ENCODE measurements around the gene LRP1B. TPM values are rescaled to one million over a fixed set of nuclear protein-coding genes. Genes with fewer than 3 reads are reported as not detected.

The LRP1B gene
- total and polyA plus RNA-seq, 2 of the 8 experiments (the other 6 are each of a cell fraction or from before 2014, with no cell fraction given) = 0.03 TPM; not detected in 1

DNA sequence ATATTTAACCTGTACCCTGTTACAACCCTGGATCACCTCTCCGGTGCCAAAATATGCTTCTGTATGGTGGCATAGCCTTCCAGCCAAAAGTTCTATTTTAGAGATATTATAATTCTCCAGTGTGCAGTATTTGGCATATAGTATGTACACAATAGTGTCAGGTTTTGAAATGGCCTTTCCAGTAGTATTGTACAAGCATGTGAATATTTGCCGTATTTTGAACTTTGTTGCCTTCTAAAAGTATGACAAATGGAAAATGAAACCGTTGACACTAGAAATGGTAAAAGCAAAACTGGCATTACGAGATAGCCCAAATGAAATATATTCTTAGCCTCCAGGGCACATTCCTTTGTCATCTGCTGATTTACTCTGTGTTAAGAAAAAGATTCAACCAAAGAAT is 431.2 kb downstream of the LRP1B start:
- Histone ChIP-seq H4K20me1 (replicated peaks in 1 of 2; ENCODE audit: control insufficient read depth in 1 of 2, insufficient read depth in 2 of 2, low read length in 2 of 2) (no peaks in the 10 kb centered on the region), H4K91ac (replicated peaks; ENCODE audit: insufficient read length, low read length) (no peak overlapping the region), H2BK120ac (replicated peaks; ENCODE audit: low read depth, low read length) (no peak overlapping the region), H3K36me3 (ENCODE audit: control insufficient read depth in 2 of 4, insufficient read depth in 4 of 4, low read length in 3 of 4) (no peaks in the 10 kb centered on the region), H3K9me3 (ENCODE audit: insufficient read depth in 2 of 2, low read depth in 1 of 2, low read length in 1 of 2) (no peaks in the 10 kb centered on the region), H3K18ac (ENCODE audit: extremely low read depth, low read length) (no peak overlapping the region), H3K23me2 (ENCODE audit: low read depth, low read length) (no peaks in the 10 kb centered on the region), H2BK12ac (ENCODE audit: low read depth, low read length) (no peak overlapping the region), H3K9ac (replicated peaks in 1 of 4; ENCODE audit: extremely low read depth in 1 of 4, low read depth in 3 of 4, low read length in 3 of 4) (no peak overlapping the region), H4K8ac (ENCODE audit: extremely low read depth, insufficient read depth, low read length) (no peak overlapping the region), H3K23ac (ENCODE audit: insufficient read length) (no peak overlapping the region), H3K27ac (ENCODE audit: low read depth, low read length) (no peak overlapping the region), H3K4me3 (ENCODE audit: extremely low read depth in 1 of 4, insufficient read depth in 2 of 4, low read depth in 3 of 4, low read length in 4 of 4) (no peak overlapping the region), H2AFZ (ENCODE audit: low read length) (no peak overlapping the region), H4K5ac (ENCODE audit: insufficient read length, low read depth, low read length) (no peak overlapping the region), H2AK5ac (ENCODE audit: low read depth, low read length) (no peak overlapping the region), H3K4me2 (ENCODE audit: insufficient read depth in 1 of 2, low read depth in 2 of 2, low read length in 2 of 2) (no peak overlapping the region), H2BK5ac (ENCODE audit: low read depth, low read length) (no peak overlapping the region), H3K4me1 (replicated peaks in 1 of 4; ENCODE audit: control insufficient read depth in 3 of 4, insufficient read depth in 4 of 4, low read length in 3 of 4) (no peaks in the 10 kb centered on the region), H3K14ac (ENCODE audit: insufficient read length) (no peak overlapping the region), H2BK20ac (ENCODE audit: low read length) (no peak overlapping the region), H3K56ac (replicated peaks; ENCODE audit: insufficient read length, low read depth, low read length) (no peak overlapping the region), H3K4ac (replicated peaks; ENCODE audit: insufficient read length, low read depth, low read length) (no peak overlapping the region), H3K27me3 (replicated peaks in 1 of 4; ENCODE audit: control insufficient read depth in 3 of 4, extremely low read depth in 1 of 4, insufficient read depth in 3 of 4, low read length in 3 of 4) (no peaks in the 10 kb centered on the region), H3K79me1 (ENCODE audit: low read depth, low read length) (no peaks in the 10 kb centered on the region), H2BK15ac (ENCODE audit: low read length) (no peak overlapping the region), H3K79me2 (ENCODE audit: control insufficient read depth in 1 of 2, insufficient read depth in 2 of 2, low read length in 2 of 2) (no peaks in the 10 kb centered on the region)
- DNase-seq (ENCODE audit: low read depth in 1 of 2, low spot score in 2 of 2) (no peak), FAIRE-seq (no peak)
- ChIA-PET CTCF (ENCODE audit: partially characterized antibody) (no interaction called here), POLR2A (ENCODE audit: partially characterized antibody) (no interaction called here)
- 87% methylated on average over 4 of the region's 4 CpGs; no CpG with 5 or more reads in 1 of the 2 experiments for WGBS, 2 experiments (ENCODE audit: extremely low coverage in 1 of 2, insufficient coverage in 1 of 2, insufficient read length in 1 of 2, insufficient replicate concordance in 2 of 2, low coverage in 1 of 2, low lambda C conversion rate in 2 of 2, missing lambda C conversion rate in 1 of 2)
- TF ChIP-seq CHD1 (IDR thresholded peaks at IDR 0.05; ENCODE audit: low read depth, low read length) (no peak), CBX8 (IDR thresholded peaks at IDR 0.05; ENCODE audit: borderline replicate concordance, low read depth, low read length) (no peak), CEBPB (IDR thresholded peaks at IDR 0.05; ENCODE audit: low read depth, low read length) (no peak), BRCA1 (IDR thresholded peaks at IDR 0.05; ENCODE audit: low read depth, low read length) (no peak), CTBP2 (IDR thresholded peaks at IDR 0.05; ENCODE audit: borderline replicate concordance, insufficient read depth, insufficient read length, low read length) (no peak), KDM4A (IDR thresholded peaks at IDR 0.05; ENCODE audit: low read depth, low read length, severe bottlenecking) (no peak), FOSL1 (IDR thresholded peaks at IDR 0.05; ENCODE audit: insufficient read depth, low read depth, low read length) (no peak)

Data from H1 (cell line).